Epithelial cell of proximal tubule (primary cell): ENCODE results near the gene GRIA1. TPM values are rescaled to one million over a fixed set of nuclear protein-coding genes. Genes with fewer than 3 reads are reported as not detected.

ENCODE experiments used
- DNase-seq: peaks from one replicate; pipeline ENCODE4 v3.0.0-alpha.2; 2011; ENCODE audit warnings: low read depth
- H3K4me3 ChIP-seq: 2 replicates; pipeline ENCODE4 v1.5.1; 2011; ENCODE audit warnings: low read depth, mild to moderate bottlenecking, low read length
- total RNA-seq: library from RNA; depleted of rRNA; stranded (reverse); fragments of >200 nt; gene quantifications from 2 replicates; pipeline ENCODE4 v1.2.3, GENCODE V29; 2015
- TF ChIP-seq, protein P1 (sequence below): conservative IDR thresholded peaks from 2 replicates; pipeline ENCODE4 v1.5.1; 2012; ENCODE audit warnings: low read depth, mild to moderate bottlenecking, low read length

GRIA1 gene
- total RNA-seq, 1 donor from 2014 or later: not detected

DNA sequence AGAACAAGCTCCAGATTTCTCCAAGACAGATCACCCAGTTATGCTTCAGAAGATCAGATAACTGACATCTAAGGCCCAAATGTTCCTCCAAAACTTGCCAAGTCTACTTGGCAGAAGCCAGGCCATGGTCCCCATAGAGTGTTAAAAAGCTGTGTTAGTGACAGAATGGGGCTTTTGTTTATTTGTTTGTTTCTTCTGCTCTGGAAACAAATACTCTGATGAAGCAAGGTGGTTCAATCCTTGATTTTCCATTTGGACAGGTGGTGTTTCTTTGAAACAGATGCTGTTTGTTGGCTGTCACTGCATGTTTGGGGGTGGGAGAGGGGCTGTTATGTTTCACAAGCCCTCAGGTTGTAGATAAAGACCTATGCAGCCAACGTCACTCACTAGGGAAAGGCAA is 284.2 kb downstream of the GRIA1 start:
- DNase-seq: no peak
- no peak overlapping the region for H3K4me3 ChIP-seq
- TF ChIP-seq, protein P1, sequence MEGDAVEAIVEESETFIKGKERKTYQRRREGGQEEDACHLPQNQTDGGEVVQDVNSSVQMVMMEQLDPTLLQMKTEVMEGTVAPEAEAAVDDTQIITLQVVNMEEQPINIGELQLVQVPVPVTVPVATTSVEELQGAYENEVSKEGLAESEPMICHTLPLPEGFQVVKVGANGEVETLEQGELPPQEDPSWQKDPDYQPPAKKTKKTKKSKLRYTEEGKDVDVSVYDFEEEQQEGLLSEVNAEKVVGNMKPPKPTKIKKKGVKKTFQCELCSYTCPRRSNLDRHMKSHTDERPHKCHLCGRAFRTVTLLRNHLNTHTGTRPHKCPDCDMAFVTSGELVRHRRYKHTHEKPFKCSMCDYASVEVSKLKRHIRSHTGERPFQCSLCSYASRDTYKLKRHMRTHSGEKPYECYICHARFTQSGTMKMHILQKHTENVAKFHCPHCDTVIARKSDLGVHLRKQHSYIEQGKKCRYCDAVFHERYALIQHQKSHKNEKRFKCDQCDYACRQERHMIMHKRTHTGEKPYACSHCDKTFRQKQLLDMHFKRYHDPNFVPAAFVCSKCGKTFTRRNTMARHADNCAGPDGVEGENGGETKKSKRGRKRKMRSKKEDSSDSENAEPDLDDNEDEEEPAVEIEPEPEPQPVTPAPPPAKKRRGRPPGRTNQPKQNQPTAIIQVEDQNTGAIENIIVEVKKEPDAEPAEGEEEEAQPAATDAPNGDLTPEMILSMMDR: no peak

GRCh38 chr5:153775923-153776322 is 285.5 kb downstream of the GRIA1 start:
- no peak for DNase-seq
- H3K4me3 ChIP-seq: no peak overlapping the region
- TF ChIP-seq, protein P1: no peak

- TF ChIP-seq, protein P1: no peak
- no peak for DNase-seq
- no peak overlapping the region for H3K4me3 ChIP-seq
These were observed 287.5 kb downstream of the GRIA1 start for GRCh38 chr5:153777681-153778581.

DNA sequence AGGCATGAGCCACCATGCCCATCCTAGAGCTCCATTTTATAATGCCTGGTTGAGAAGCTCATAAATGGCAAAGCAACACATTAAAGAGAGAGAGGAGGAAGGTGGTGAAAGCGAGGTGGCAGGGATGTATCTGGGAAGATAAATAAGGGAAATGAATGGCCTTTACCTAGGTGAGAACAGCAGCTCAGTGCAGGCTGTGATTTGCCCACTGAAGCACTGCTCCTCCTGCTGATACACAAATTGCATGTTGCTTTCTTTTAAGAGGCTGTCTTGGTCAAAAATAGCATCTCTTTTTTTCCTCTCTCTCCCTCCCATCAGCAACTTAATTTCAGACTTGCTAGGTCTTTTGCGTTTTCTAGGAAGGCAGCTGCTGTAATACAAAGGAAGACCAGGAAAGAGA is 289.4 kb downstream of the GRIA1 start:
- DNase-seq: no peak
- no peak overlapping the region for H3K4me3 ChIP-seq
- TF ChIP-seq, protein P1: no peak

GRCh38 chr5:153780876-153781705 is 290.6 kb downstream of the GRIA1 start:
- DNase-seq: no peak
- TF ChIP-seq, protein P1: no peak
- no peak overlapping the region for H3K4me3 ChIP-seq

DNA sequence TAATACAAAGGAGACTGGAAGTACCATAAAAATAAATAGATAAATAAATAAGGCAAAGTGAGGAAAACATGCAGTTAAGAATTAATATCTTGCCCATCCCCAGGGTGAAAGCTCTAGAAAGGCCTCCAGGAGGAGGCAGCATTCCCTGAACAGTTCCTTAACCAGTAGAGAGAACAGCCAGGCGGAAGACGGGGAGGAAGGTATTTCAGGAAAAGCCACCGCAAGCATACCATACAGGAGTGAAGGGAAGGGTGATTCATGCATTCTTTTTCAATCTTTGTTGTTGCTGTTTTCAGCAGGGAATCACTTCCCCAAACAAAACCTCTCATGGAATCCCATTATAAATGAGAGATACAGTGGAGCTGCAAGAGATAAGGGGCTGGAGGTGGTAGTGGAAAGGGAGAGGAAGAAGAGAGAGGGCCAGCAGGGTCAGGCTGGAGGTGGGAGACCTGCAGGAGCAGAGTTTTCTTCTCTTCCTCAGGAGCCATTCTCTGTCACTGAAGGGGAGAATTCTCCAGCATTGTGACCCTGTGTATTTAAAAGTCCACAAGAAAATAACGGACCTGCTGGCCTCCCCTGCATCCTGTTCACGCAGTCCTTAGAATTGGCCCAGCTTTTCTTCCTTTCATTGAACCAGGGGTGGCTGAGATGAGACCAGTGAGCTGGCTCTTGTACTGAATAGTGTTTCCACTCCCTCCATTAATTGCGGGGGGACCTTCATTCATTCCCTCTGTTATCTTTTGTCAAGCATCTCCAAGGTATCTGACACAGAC is 292.3 kb downstream of the GRIA1 start:
- no peak for DNase-seq
- H3K4me3 ChIP-seq: no peak overlapping the region
- TF ChIP-seq, protein P1: no peak
